Osteocyte (in vitro differentiated cells): ENCODE measurements around the gene ZCCHC7. TPM values are rescaled to one million over a fixed set of nuclear protein-coding genes. Genes with fewer than 3 reads are reported as not detected.

Source experiments
- DNase-seq: peaks from one replicate; pipeline ENCODE4 v3.0.0; 2021; ENCODE audit warnings: mixed read lengths; ENCODE audit not compliant: unreplicated experiment; ENCODE audit errors: extremely low spot score
- H3K27ac Mint-ChIP-seq: one replicate; pipeline ENCODE4 v1.8.0; 2021; ENCODE audit warnings: mild to moderate bottlenecking, mixed read lengths; ENCODE audit not compliant: unreplicated experiment
- H3K27me3 Mint-ChIP-seq: one replicate; pipeline ENCODE4 v1.8.0; 2021; ENCODE audit warnings: mixed read lengths; ENCODE audit not compliant: unreplicated experiment
- H3K36me3 Mint-ChIP-seq: one replicate; pipeline ENCODE4 v1.8.0; 2021; ENCODE audit warnings: mixed read lengths; ENCODE audit not compliant: unreplicated experiment
- H3K4me1 Mint-ChIP-seq: one replicate; pipeline ENCODE4 v1.8.0; 2021; ENCODE audit warnings: mixed read lengths; ENCODE audit not compliant: unreplicated experiment
- H3K4me3 Mint-ChIP-seq: one replicate; pipeline ENCODE4 v1.8.0; 2021; ENCODE audit warnings: mild to moderate bottlenecking, moderate library complexity, mixed read lengths; ENCODE audit not compliant: unreplicated experiment
- H3K9me3 Mint-ChIP-seq: one replicate; pipeline ENCODE4 v1.8.0; 2021; ENCODE audit warnings: mixed read lengths; ENCODE audit not compliant: unreplicated experiment
- total RNA-seq: library from RNA; stranded (reverse); gene quantifications from 2 replicates; pipeline ENCODE4 v1.2.1, GENCODE V29; 2021
- TF ChIP-seq, protein P1 (sequence below): fragments of 200-600 bp; sonication (generic); IDR thresholded peaks from 2 replicates; pipeline ENCODE4 v1.5.0; 2021; ENCODE audit warnings: antibody characterized with exemption, mild to moderate bottlenecking, moderate library complexity

The ZCCHC7 gene
- total RNA-seq, 1 donor from 2014 or later, result 22.8 TPM

DNA sequence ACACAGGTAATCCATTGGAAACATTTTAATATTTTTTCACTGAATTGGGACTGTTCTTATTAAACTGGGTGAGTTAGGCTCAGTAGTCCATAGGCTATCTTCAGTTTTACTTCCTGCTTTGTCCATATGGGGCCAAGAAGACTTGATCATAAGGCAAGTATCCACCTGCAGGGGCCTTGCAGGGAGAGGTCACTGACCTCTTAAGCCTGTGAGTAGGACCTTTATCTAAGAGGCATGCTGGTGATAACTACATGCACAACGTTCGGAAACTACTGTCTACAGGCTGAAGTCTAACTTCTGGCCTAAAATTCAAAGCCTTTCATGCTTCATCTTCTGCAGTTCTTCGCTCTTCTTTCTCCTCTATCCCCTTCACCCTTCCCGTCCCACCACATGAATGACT is 242.1 kb downstream of the ZCCHC7 start:
- Mint-ChIP-seq H3K27ac (no peak overlapping the region), H3K4me1 (no peaks in the 10 kb centered on the region), H3K27me3 (no peaks in the 10 kb centered on the region), H3K9me3 (no peaks in the 10 kb centered on the region), H3K4me3 (no peak overlapping the region), H3K36me3 (peaks cover 7% of the 10 kb centered on the region)
- DNase-seq, result no peak
- TF ChIP-seq, protein P1, sequence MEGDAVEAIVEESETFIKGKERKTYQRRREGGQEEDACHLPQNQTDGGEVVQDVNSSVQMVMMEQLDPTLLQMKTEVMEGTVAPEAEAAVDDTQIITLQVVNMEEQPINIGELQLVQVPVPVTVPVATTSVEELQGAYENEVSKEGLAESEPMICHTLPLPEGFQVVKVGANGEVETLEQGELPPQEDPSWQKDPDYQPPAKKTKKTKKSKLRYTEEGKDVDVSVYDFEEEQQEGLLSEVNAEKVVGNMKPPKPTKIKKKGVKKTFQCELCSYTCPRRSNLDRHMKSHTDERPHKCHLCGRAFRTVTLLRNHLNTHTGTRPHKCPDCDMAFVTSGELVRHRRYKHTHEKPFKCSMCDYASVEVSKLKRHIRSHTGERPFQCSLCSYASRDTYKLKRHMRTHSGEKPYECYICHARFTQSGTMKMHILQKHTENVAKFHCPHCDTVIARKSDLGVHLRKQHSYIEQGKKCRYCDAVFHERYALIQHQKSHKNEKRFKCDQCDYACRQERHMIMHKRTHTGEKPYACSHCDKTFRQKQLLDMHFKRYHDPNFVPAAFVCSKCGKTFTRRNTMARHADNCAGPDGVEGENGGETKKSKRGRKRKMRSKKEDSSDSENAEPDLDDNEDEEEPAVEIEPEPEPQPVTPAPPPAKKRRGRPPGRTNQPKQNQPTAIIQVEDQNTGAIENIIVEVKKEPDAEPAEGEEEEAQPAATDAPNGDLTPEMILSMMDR, result no peak

DNA sequence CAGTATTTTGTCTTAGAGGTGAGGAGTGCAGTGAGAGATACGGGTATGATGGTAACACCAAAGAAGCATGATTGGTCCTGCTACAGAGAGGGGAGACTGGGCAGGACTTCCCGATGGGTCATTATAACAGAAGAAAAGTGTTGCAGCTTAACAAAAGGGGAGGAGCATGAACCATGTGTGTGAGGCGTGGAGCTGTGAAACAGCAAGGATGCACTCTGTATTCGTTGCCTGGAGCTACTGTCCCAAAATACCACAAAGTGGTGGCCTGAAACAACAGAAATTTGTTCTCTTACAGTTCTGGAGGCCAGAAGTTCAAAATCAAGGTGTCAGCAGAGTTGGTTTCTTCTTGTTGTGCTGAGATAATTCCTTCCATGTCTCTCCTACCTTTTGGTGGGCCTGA is 242.8 kb downstream of the ZCCHC7 start:
- H3K4me1 Mint-ChIP-seq, result no peaks in the 10 kb centered on the region

DNA sequence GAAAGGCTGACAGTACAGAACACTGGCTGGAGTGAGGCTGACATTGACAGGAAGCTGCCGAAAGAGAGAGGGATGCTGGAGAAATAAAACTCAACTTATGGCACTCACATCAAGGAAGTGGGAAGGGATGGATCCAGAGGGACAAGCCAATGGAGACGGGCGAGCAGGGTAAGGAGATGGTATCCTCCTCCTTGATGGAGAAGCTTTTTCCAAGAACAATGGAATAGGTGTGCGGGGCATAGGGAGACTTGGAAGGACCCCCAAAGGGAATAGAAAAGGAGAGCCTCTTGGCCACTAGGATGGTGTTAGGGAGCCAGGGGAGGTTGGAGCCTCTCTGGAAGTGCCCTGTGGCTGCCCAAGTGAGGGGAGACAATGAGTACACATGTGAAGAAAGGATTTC is 243.8 kb downstream of the ZCCHC7 start:
- TF ChIP-seq, protein P1, result no peak
- Mint-ChIP-seq H3K9me3 (no peaks in the 10 kb centered on the region), H3K27me3 (no peaks in the 10 kb centered on the region), H3K36me3 (peaks cover 4% of the 10 kb centered on the region), H3K4me3 (no peak overlapping the region), H3K27ac (no peak overlapping the region), H3K4me1 (no peaks in the 10 kb centered on the region)
- no peak for DNase-seq

More for the DNA sequence above, 242.8 kb downstream of the ZCCHC7 start:
- DNase-seq, result no peak
- H3K36me3 Mint-ChIP-seq, result peaks cover 4% of the 10 kb centered on the region
- no peak overlapping the region for H3K4me3 Mint-ChIP-seq
- TF ChIP-seq, protein P1, result no peak
- H3K27me3 Mint-ChIP-seq, result no peaks in the 10 kb centered on the region
- no peaks in the 10 kb centered on the region for H3K9me3 Mint-ChIP-seq
- no peak overlapping the region for H3K27ac Mint-ChIP-seq

GRCh38 chr9:37364751-37365360 is 244.5 kb downstream of the ZCCHC7 start:
- Mint-ChIP-seq H3K27ac (no peak overlapping the region), H3K9me3 (no peaks in the 10 kb centered on the region), H3K4me3 (no peak overlapping the region), H3K27me3 (no peaks in the 10 kb centered on the region), H3K4me1 (no peaks in the 10 kb centered on the region), H3K36me3 (peaks cover 2% of the 10 kb centered on the region)
- DNase-seq, result peak; percentile 62
- TF ChIP-seq, protein P1, result no peak

DNA sequence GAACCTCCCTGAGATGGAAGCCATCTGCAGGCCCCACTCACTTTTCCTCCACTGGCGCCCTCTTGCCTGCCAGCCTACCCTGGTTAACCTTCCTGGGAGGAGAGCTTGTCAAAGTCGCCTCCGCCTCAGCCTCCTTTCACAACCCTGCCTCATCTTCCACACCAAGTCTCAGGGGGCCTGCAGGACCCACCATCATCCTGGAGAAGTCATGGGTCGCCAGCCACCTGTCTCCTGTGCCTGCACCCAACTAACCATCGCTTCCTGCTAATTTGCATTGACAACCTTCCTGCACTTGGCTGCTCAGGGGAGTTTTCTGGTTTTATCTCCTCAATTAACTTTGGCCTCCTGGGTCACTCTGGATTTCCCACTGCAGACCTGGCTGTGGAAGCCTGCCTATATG is 249.3 kb downstream of the ZCCHC7 start:
- Mint-ChIP-seq H3K27ac (no peak overlapping the region), H3K9me3 (no peaks in the 10 kb centered on the region), H3K4me3 (no peak overlapping the region), H3K36me3 (no peaks in the 10 kb centered on the region), H3K27me3 (no peaks in the 10 kb centered on the region), H3K4me1 (no peaks in the 10 kb centered on the region)
- TF ChIP-seq, protein P1, result no peak
- DNase-seq, result no peak
